GM19397 (cell line): ENCODE data around the gene LHFPL2.
"Not testable (repeated sequence)": the region's sequence is repeated elsewhere in the genome, so short reads cannot be mapped to it uniquely, and the experiment has no call there.

Experiments
- ATAC-seq: cut with Tn5 transposase; IDR thresholded peaks from one replicate; pipeline ENCODE4 v1.9.1; 2021; ENCODE audit warnings: mild to moderate bottlenecking, moderate library complexity; ENCODE audit not compliant: unreplicated experiment

Gene LHFPL2

DNA sequence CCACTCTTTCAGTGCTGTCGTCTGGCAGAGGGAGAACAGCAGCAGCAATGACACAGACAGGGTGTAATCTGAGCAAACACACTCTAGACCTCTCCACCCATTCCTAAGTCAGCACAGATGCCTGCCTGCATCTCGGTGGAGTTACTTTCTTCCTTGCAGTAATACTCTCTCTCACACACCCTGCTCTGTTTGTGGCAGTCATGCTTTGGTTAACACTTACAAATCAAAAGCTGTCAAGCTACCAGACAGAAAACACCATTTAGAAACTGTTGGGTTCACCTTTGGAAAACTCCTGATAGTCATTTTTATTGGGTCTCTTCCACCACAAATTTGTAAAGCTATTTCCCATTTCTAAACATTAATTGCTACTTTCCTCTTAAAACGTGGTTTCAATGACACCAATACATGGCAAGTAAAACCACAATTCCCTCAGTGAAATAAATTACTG, 27.3 kb downstream of the LHFPL2 start:
- ATAC-seq = no peak

DNA sequence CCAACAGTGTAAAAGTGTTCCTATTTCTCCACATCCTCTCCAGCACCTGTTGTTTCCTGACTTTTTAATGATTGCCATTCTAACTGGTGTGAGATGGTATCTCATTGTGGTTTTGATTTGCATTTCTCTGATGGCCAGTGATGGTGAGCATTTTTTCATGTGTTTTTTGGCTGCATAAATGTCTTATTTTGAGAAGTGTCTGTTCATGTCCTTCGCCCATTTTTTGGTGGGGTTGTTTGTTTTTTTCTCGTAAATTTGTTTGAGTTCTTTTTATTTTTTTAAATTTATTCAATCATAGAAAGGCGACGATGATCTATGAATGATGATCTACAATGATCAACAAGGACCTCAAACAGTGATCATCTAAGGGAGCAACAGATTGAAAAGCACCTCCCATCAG, 28.5 kb downstream of the LHFPL2 start:
- ATAC-seq = not testable (repeated sequence)

DNA sequence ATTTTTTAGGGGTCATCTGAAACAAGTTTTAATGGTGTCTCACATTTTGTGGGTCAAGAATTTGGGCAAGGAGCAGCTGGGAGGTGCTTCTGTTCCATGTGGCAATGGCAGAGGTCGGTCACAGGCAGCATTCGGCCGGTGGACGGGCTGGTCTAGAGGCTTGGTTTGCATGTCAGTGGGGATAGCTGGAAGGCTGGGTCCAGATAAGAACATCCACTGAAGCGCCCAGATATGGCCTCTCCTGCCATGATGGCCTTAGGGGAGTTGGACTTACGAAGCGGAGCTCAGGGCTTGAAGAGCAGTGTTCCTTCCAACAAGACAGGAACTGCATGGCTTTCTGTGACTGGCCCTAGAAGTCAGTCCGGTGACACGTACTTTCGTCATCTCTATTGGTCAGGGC, 30.3 kb downstream of the LHFPL2 start:
- ATAC-seq = no peak

DNA sequence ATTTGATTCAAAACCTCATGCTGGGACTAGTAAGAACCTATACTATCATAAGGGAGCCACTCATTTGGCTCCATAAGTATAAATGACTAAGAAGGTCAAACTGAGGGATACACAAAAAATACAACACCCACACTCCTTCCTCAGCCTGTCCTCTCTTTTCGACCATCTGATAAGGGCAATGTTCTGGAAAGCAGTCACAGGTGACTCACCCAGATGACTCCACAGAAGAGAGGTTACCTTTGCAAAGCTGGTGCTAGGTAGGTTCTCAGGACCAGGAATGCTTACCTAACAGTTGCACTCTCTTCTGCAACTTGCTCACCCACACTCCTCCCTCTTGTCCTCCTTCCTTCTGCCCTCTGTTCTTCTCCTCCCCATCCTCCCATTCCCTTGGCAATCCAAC, 32.9 kb downstream of the LHFPL2 start:
- no peak for ATAC-seq

DNA sequence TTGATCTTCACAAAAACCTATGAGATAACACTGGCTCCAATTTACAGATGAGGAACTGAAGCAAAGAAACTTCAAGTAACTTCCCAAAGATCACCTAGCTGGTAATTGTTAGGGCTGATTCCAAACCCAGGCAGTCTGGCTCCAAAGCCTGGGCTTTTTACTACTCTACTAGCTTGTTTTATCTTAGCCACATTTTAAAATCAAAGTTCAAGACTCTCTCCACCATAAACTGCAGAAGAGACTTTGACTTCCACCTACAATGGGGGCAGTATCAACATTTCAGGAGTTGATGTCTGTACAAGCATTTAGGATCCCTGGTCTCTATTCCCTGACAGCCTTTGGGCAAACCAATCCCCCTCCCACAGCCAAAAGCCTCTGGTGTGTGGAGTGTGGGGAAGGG, 33.8 kb downstream of the LHFPL2 start:
- ATAC-seq = no peak

DNA sequence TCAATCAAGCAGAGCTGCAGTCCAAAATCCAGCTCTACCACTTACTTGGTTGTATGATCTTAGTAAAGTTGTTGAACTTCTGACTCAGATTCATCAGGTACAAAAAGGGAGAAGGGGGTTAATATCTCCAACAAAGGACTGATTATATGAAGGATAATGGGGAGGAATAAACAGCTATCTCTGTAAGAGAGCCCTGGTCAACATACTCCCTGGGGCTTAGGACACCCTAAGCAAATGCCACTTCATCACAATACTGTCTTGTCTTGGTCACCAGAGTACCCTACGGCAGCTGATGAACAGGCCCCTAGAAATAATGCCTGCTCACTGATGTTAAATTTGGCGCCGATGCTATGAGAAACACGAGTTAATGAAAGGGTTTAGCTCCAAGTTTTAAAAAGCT, 34.8 kb downstream of the LHFPL2 start:
- no peak for ATAC-seq

DNA sequence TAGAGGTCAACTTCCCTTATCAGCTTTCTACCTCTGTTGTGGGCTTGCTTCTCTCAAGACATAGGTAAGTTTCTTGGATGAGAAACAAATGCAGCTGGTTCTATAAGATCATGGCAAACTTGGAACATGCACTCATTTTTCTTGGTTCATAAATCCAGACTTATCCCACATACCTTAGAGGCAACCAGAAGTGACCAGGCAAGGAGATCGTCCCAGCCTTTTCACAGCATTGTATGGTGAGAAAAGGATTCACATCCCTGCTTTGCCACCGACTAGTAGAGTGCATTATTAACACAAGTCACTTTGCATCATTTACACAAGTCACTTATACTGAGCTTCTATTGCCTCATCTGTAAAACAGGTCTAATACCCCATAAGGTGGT, 35.4 kb downstream of the LHFPL2 start:
- no peak for ATAC-seq

DNA sequence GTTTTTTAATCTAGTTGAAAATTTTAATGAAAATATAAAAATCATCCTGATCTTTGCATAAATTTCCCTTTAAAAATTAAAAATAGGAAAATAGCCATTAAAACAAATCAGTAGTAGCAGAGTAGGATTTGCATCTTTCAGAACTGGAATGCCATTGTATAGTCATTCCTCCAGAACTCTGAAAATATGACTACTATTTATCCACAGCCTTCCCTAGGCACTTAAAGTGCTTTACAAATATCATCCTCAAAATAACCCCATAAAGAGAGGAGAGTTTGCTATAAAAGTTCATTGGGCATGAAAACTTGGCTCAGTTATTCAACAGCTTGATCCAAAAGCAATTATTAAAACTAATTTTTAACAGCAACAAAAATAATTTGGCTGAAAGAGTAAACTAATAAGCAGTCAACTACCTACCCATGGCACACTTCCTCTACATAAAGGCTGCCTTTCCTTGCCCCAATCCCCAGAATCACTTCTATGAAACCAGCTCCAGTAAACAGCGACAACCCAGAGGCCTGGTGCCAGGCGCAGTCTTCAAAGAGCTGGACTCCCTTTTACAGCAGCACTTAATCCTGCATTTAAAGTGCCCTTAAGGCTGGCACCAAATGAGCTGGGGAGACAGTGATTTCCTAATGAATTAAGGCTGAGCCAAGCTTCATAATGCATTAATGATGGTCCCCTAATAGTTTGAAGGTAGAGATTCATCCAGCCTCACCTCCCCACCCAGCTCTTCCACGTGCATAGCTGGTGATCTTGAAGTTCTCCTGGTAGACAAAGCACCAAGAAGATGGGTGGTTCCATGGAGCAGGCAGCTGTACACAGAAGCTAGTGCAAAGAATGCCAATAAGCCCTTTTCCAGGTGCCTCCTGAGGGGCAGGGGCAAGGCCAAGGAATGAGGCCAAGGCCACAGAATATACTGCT, 36.1 kb downstream of the LHFPL2 start:
- ATAC-seq = no peak

DNA sequence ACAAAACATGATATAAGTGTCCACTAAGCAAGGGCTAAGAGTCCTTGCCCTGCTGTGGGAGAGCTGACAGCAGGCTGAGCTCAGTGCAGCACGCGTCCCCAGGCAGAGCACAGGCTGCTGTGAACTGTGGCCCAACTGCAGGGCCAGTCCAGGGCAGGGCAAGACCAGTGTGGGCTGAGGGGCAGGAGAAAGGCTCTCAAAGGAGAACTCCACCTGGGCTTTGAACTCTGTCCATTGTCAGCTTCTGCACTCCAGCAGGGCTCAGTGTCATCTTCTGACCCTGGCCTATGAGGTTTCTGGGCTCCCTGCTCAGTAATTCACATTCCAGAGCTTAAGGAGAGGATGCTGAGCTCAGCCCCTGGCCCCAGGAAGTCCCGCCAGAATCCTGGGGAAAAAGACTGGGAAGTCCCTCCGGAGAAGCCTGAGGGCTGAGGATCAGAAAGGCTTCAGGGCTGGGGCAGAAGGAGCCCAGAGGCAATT, 37.4 kb downstream of the LHFPL2 start:
- ATAC-seq = no peak

DNA sequence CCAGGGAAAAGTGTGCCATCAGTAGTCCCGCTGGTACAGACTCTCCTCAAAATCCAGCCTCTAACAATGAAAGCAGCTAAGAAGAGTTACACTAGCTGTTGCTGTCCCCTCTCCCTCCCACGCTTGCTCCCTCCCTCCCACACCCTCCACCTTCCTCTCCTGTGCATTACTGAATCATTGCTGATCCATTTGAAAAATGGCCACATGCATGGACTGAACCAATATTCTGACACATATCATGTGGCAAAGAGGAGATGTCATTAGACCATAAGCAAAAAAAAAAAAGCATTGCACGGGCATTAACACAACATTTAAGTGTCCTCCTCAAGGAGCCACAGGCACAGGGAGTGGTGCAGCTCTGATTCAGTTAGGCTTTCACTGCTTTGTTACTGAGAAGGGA, 37.9 kb downstream of the LHFPL2 start:
- ATAC-seq = no peak

DNA sequence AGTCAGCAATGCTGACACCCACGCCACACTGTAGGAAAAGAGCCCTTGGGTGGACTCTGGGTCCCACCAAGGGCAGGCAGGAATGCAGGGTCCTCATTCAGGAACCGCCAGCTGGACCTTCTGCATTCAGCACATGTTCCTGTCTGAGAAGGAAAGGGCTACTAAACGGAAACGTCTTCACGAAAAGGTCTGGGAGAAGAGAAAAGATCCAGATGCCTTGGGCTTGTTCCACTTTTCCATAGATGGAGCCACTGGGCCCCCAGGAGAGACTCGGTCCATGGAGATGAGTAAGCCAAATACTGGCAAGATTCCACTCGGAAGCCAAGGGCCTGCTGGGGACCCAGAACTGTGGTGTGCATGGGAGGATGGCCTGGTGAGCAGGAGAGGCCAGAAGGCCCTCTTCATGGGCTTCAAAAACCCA, 38.4 kb downstream of the LHFPL2 start:
- ATAC-seq = no peak

DNA sequence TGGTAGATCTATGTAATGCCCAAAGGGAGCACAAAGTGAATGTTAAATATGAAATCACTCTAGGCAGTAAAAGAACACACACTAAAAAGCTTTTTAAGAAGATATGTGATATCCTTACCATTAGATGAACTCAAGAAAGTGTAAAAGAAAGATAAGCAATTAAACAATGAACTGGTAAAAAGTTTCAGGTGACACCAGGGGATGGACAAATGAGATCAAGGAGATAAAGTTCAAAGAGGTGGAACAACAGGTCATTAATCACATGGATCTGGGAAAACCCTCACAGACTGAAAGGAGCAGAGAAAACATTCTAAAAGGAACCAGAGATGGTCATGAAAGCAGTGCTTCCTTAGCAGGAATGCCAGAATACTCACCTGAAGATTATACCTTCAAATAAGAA, 40.7 kb downstream of the LHFPL2 start:
- ATAC-seq = no peak

DNA sequence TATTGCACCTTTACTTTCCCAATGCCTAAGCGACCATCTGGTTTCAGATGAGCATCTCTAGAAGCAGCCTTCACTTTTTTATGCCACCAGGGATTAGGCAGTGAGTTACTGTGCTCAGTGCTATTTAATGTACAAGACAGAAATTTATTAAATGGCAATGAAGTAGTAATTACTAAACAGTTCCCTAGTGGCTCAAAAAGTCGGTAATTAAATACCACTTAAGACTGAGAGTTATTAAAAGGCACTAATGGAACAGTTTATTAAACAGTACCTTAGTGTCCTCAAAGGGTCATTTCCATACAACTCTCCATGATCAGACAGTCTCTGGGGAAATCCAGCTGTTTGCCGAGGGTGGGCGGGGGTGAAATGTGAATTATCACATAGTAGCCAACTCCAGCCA, 42.3 kb downstream of the LHFPL2 start:
- ATAC-seq = no peak

DNA sequence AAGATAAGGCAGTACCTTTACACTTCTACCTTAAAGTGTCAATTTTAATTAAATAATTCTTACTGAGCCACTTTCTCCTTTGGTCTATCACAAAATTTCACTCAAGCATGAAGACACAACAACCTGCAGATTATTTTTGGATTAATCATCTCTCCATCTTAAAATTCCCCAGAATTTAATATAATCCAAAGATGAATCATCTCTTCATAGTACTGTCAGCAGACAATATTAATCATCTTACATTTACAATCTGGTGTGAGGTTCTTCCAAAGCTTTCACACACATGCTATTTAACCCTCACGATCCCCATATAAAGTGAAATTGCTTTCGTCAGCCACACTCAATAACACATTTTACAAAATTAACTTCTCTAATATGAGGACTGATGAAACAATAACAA, 43.0 kb downstream of the LHFPL2 start:
- ATAC-seq = no peak

DNA sequence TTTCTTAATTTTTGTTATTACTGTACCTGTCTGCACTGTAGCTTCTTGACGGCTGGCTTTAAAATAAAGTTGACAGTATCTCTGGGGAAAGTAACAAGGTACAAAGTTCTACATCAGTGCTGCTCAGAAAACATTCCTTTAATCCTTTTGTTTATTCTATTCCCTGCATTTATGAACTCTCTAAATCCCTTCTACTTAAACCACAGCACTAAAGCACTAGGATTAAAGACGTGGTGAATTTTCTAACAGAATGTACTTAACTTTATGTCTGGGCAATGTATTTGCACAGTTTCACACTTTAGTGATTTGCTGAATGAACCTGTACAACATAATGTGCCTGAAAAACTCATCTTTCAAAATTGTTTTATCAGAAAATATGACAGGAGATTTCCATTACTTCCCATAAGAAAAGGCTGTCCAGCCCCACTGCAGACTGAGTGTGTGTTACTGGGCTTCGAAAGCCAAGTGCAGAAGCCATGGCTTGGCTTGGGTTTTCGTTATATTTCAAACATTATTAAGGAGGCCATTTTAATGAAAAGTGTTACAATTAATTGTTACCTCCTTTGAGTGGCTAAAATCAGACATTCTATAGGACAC, 43.8 kb downstream of the LHFPL2 start:
- ATAC-seq = no peak

DNA sequence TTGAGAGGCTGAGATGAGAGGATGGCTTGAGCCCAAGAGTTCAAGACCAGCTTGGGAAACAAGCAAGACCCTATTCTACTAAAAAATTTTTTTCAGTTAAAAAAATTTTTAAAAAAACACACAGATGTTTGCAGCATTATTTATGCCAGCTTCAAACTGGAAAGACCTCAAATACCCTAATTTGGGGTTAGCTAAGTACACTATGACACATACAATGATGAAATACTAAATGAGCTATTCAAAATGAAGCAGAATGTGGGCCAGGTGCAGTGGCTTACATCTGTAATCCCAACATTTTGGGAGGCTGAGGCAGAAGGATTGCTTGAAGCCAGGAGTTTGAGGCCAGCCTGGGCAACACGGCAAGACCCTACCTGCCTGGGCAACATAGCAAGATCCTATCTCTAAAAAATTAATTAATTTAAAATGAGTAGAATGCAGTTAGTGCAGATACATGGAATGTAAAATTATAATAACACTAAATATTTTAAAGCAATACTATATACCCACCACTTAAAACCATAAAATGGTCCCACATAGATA, 44.9 kb downstream of the LHFPL2 start:
- no peak for ATAC-seq

DNA sequence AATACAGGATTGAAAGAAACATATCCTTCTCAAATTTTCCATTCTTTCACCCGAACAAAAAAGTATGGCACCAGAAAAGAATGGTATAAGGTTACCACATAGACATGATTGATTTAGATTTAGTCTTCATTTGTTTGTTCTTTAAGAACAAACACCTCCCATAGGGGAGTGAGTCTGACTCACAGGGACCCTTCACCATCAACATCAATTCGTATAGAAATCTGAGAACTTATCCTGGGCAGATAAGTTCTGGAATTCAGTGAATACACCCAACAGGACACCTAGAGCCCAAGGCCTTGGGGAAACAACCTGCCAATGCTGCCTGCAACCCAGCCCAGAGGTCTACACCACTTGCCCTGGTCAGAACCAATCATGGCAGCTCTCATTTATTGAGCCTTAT, 46.2 kb downstream of the LHFPL2 start:
- ATAC-seq = no peak

DNA sequence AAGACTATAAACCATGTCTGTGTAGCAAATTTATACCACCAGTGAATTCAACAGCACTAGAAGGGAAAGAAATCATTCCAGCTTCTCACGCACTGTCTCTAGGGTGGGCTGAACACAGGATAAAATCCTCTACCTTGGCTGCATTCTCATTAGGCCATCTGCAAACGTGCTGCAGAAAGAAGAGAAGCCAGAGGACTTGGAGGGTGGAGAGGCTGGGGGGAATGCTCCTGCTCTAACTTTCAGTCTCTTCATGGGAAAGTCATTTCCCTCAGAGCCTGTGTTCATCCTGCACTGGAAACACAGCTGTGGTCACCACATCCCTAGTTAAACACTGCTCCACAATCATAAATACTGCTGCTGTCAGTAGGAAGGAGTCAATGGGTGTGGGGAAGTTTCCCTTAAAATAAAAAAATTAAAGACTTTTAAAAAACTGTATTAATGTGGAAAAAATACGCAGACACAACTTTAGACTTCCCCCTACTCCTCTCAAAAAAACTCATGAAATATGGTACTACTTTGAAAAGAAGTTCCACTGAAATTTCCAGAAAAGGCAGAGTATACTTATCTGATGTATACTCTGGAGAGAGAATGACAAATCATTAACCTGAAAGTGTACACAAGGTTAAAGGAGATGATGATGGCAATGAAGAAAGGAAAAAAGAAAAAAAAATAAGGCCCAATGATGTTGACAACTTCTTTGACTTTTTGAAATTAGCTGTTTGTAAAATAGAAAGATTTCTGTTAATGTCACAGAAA, 46.8 kb downstream of the LHFPL2 start:
- no peak for ATAC-seq

DNA sequence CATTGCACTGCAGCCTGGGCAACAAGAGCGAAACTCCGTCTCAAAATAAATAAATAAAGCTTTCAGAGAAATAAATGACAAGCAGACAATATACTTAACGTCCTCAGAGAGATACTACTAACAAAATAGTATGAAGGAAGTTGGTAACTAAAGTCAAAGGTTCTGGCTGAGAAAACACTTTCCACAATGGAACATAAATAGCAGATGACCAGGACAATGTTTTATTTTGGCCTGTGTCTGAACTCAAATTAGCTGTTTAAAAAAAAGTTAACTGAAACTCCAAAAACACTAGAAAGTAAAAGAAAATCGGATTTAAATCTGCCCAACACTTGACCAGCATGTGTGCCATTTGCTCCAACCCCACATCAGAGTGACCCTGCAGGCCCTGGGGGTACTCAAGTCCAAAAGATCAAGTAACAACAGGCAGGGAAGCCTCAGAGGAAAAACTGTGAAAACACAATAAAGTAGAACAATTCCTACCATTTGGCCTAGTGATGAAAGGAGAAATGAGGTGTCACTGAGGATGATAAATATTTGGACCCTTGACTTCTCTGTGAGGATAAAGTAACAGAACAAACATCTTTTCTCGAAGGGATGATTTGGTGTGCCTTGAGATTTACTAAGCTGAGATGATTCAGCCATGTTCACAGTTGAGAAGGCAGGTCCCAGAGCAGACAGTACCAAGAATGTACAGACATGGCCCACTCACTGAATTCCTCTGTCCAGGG, 47.7 kb downstream of the LHFPL2 start:
- ATAC-seq = no peak

DNA sequence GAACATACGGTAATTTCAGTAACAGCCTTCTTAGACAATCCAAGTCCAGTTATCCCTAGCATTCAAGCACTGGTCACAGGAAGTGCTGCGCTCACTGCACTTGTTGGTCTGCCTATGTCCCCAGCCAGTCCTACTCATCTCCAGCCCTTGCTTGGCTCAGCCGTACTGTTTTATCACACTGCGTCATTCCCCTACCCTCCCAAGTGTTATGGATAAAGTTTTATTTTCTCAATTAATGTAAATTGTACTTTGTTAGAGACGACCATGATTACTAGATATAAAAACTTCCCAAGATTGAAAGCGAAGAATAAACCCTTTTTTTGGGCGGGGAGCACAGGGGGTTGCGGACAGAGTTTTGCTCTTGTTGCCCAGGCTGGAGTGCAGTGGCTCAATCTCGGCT, 49.6 kb downstream of the LHFPL2 start:
- ATAC-seq = no peak

DNA sequence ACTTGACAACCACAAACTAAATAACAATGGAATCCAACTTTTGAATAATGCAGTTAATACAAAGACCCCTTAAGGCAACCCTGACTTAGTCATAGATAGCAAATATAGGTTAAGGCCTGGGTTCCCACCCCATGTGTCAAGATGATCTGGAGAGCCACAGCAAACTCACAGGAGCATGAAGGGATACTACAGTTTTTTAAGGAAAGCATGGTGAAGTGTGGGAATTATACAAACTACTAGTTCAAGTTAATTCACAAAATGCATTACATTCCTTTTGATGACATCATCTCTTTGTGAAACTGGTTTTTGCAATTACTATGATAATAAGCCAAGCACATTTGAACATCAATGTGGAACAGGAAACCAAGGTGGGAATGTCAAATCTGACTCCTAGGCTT, 50.6 kb downstream of the LHFPL2 start:
- ATAC-seq = no peak
